GM23338 (cell line): ENCODE data around the gene SORCS2. TPM values are rescaled to one million over a fixed set of nuclear protein-coding genes. Genes with fewer than 3 reads are reported as not detected.

ENCODE experiments used
- ATAC-seq: fragments of 200-7000 bp; cut with Tn5 transposase; 3 replicates; pipeline ENCODE4 v1.9.1; 2020
- DNase-seq: peaks from one replicate; pipeline ENCODE4 v3.0.0-alpha.2; 2015; ENCODE audit warnings: low spot score
- H2AFZ ChIP-seq: fragments of 200-600 bp; sonication (generic); 2 replicates; pipeline ENCODE4 v1.8.0; 2016; ENCODE audit warnings: antibody characterized with exemption, mild to moderate bottlenecking, moderate library complexity
- H3F3A ChIP-seq: fragments of 200-600 bp; sonication (generic); replicated peaks from 2 replicates; pipeline ENCODE4 v1.8.0; 2017; ENCODE audit warnings: antibody characterized with exemption, mixed run types, low read depth
- H3K27ac ChIP-seq: fragments of 200-600 bp; sonication (generic); 2 replicates; pipeline ENCODE4 v1.6.1; 2016; ENCODE audit warnings: low read depth
- H3K27me3 ChIP-seq: fragments of 200-600 bp; sonication (generic); 2 replicates; pipeline ENCODE4 v1.8.0; 2016; ENCODE audit warnings: mild to moderate bottlenecking, mixed run types, moderate library complexity; ENCODE audit not compliant: insufficient read depth
- H3K36me3 ChIP-seq: fragments of 200-600 bp; sonication (generic); 2 replicates; pipeline ENCODE4 v1.8.0; 2016; ENCODE audit warnings: mild to moderate bottlenecking; ENCODE audit not compliant: insufficient read depth
- H3K4me1 ChIP-seq: fragments of 200-600 bp; sonication (generic); 2 replicates; pipeline ENCODE4 v1.8.0; 2016; ENCODE audit warnings: mild to moderate bottlenecking, moderate library complexity; ENCODE audit not compliant: insufficient read depth
- H3K4me2 ChIP-seq: fragments of 200-600 bp; sonication (generic); 2 replicates; pipeline ENCODE4 v1.7.1; 2017; ENCODE audit warnings: mixed run types
- H3K4me3 ChIP-seq: fragments of 200-600 bp; sonication (generic); 2 replicates; pipeline ENCODE4 v1.6.1; 2016; ENCODE audit warnings: mixed run types
- H3K79me2 ChIP-seq: fragments of 200-600 bp; sonication (generic); replicated peaks from 2 replicates; pipeline ENCODE4 v1.8.0; 2017; ENCODE audit warnings: mild to moderate bottlenecking; ENCODE audit not compliant: insufficient read depth
- H3K9me2 ChIP-seq: fragments of 200-600 bp; sonication (generic); 2 replicates; pipeline ENCODE4 v1.8.0; 2017; ENCODE audit not compliant: insufficient read depth
- H4K20me1 ChIP-seq: fragments of 200-600 bp; sonication (generic); replicated peaks from 2 replicates; pipeline ENCODE4 v1.8.0; 2017; ENCODE audit warnings: mild to moderate bottlenecking; ENCODE audit not compliant: insufficient read depth
- H3K27ac Mint-ChIP-seq: 2 replicates; pipeline ENCODE4 v1.8.0; 2020; ENCODE audit warnings: inconsistent platforms, mild to moderate bottlenecking, moderate library complexity, mixed read lengths
- H3K27me3 Mint-ChIP-seq: 3 replicates; pipeline ENCODE4 v1.8.0; 2022; ENCODE audit warnings: low read depth, mild to moderate bottlenecking, moderate library complexity, mixed read lengths, inconsistent platforms; ENCODE audit not compliant: insufficient read depth, poor library complexity
- H3K36me3 Mint-ChIP-seq: 3 replicates; pipeline ENCODE4 v1.8.0; 2021; ENCODE audit warnings: low read depth, mild to moderate bottlenecking, inconsistent platforms, moderate library complexity, mixed read lengths
- H3K4me1 Mint-ChIP-seq: 3 replicates; pipeline ENCODE4 v1.8.0; 2020; ENCODE audit warnings: mild to moderate bottlenecking, inconsistent platforms, mixed read lengths
- H3K4me3 Mint-ChIP-seq: 3 replicates; pipeline ENCODE4 v1.8.0; 2021; ENCODE audit warnings: moderate library complexity, mild to moderate bottlenecking, inconsistent platforms, mixed read lengths
- H3K9me3 Mint-ChIP-seq: 3 replicates; pipeline ENCODE4 v1.8.0; 2020; ENCODE audit warnings: moderate library complexity, mild to moderate bottlenecking, inconsistent platforms, mixed read lengths
- CREB1 ChIP-seq: fragments of 250-450 bp; sonication (Bioruptor Pico); IDR thresholded peaks from 2 replicates; pipeline ENCODE4 v1.5.0; 2020; ENCODE audit warnings: low read depth, mild to moderate bottlenecking, moderate library complexity
- CTCF ChIP-seq, 2 experiments: fragments of 200-600 bp in 1 of 2; sonication (generic) in 1 of 2; conservative IDR thresholded peaks; 2 replicates each; pipeline versions ENCODE4 v1.5.1 to v1.6.1; 2016 to 2017; ENCODE audit warnings: antibody characterized with exemption in 2 of 2, low read depth in 2 of 2, mild to moderate bottlenecking in 2 of 2, moderate library complexity in 1 of 2
- ETS1 ChIP-seq: IDR thresholded peaks from 2 replicates; pipeline ENCODE4 v1.6.1; 2016; ENCODE audit warnings: antibody characterized with exemption
- EZH2 ChIP-seq: fragments of 200-600 bp; sonication (generic); IDR thresholded peaks from one replicate; pipeline ENCODE4 v1.8.0; 2017; ENCODE audit warnings: antibody characterized with exemption, mild to moderate bottlenecking, low read depth; ENCODE audit not compliant: unreplicated experiment
- EZH2phosphoT487 ChIP-seq: fragments of 200-600 bp; sonication (generic); IDR thresholded peaks from one replicate; pipeline ENCODE4 v1.8.1; 2018; ENCODE audit warnings: antibody characterized with exemption; ENCODE audit not compliant: unreplicated experiment
- JUNB ChIP-seq: IDR thresholded peaks from one replicate; pipeline ENCODE4 v1.6.1; 2016; ENCODE audit warnings: antibody characterized with exemption; ENCODE audit not compliant: unreplicated experiment
- NANOG ChIP-seq: IDR thresholded peaks from 2 replicates; pipeline ENCODE4 v1.6.1; 2016; ENCODE audit warnings: antibody characterized with exemption, borderline replicate concordance
- POLR2AphosphoS5 ChIP-seq: IDR thresholded peaks from 2 replicates; pipeline ENCODE4 v1.6.1; 2016; ENCODE audit warnings: antibody characterized with exemption, low read depth
- REST ChIP-seq: IDR thresholded peaks from one replicate; pipeline ENCODE4 v1.6.1; 2018; ENCODE audit warnings: antibody characterized with exemption; ENCODE audit not compliant: unreplicated experiment
- STAT1 ChIP-seq: IDR thresholded peaks from one replicate; pipeline ENCODE4 v1.6.1; 2016; ENCODE audit warnings: antibody characterized with exemption; ENCODE audit not compliant: unreplicated experiment
- ZNF114 ChIP-seq: fragments of 250-450 bp; sonication (Bioruptor Pico); IDR thresholded peaks from 2 replicates; pipeline ENCODE4 v1.5.0; 2020; ENCODE audit warnings: mild to moderate bottlenecking, moderate library complexity
- ZNF331 ChIP-seq: fragments of 250-450 bp; sonication (Bioruptor Pico); IDR thresholded peaks from 2 replicates; pipeline ENCODE4 v1.5.0; 2020; ENCODE audit warnings: low read depth, mild to moderate bottlenecking, moderate library complexity
- ZNF462 ChIP-seq: fragments of 250-450 bp; sonication (Bioruptor Pico); IDR thresholded peaks from 2 replicates; pipeline ENCODE4 v1.5.0; 2020; ENCODE audit warnings: mild to moderate bottlenecking, moderate library complexity
- polyA plus RNA-seq: library from polyadenylated mRNA; unstranded; fragments of >200 nt; fragmentation: Nextera tagmentation; extraction: Ambion mirVana; gene quantifications from 2 replicates; pipeline ENCODE4 v1.2.1, GENCODE V29; 2016
- total RNA-seq: library from RNA; depleted of rRNA; stranded (reverse); fragments of >200 nt; shearing (Covaris generic); gene quantifications from 2 replicates; pipeline ENCODE4 v1.2.3, GENCODE V29; 2014

SORCS2 gene
- total and polyA plus RNA-seq, 2 experiments from 2014 or later: 0.47 to 2.4 TPM

DNA sequence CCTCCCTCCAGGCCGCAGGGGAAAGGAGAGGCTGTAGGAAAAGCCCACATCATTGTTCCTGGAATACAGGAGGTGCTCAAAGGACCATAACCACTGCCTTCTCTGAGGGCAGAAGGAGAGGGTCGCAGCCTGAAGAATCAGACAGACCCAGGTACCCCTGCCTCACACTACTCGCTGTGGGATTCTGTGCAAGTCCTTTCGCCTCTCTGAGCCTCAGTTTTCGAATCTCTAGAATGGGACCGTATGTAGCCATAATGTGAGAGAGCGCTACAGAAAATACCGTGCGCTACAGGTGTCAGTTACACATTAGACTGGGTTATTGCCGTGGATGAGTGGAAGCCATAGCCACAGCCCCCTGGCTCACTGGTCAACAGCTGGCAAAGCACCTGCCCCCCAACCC is 320.6 kb downstream of the SORCS2 start:
- Histone ChIP-seq H3K79me2 (no peaks in the 10 kb centered on the region), H3K4me1 (no peaks in the 10 kb centered on the region), H3F3A (no peaks in the 10 kb centered on the region), H3K27ac (no peak overlapping the region), H3K4me3 (no peak overlapping the region), H2AFZ (no peak overlapping the region), H3K9me2 (no peaks in the 10 kb centered on the region), H3K27me3 (no peaks in the 10 kb centered on the region), H3K36me3 (no peaks in the 10 kb centered on the region), H3K4me2 (no peak overlapping the region), H4K20me1 (no peaks in the 10 kb centered on the region)
- TF ChIP-seq EZH2: no peak
- no peak for TF ChIP-seq NANOG
- TF ChIP-seq ZNF462 (CRISPR knock-in tag): no peak
- no peak for TF ChIP-seq CREB1 (CRISPR knock-in tag)
- TF ChIP-seq EZH2phosphoT487: no peak
- no peak for TF ChIP-seq CTCF (conservative IDR thresholded peaks at IDR 0.05; ENCODE audit: low read depth in 2 of 2)
- TF ChIP-seq ETS1: no peak
- TF ChIP-seq STAT1: no peak
- no peak for TF ChIP-seq REST
- TF ChIP-seq ZNF114 (CRISPR knock-in tag): no peak
- TF ChIP-seq ZNF331 (CRISPR knock-in tag): no peak
- TF ChIP-seq POLR2AphosphoS5: no peak
- no peak for TF ChIP-seq JUNB
- H3K9me3 Mint-ChIP-seq: no peaks in the 10 kb centered on the region
- H3K27me3 Mint-ChIP-seq: peaks cover 13% of the 10 kb centered on the region
- H3K27ac Mint-ChIP-seq: no peak overlapping the region
- H3K4me3 Mint-ChIP-seq: no peak overlapping the region
- H3K4me1 Mint-ChIP-seq: peaks cover 32% of the 10 kb centered on the region
- no peak for ATAC-seq
- no peak for DNase-seq
- H3K36me3 Mint-ChIP-seq: no peaks in the 10 kb centered on the region
